T-helper 17 cell (primary cell): ENCODE results near the gene SMCHD1. TPM values are rescaled to one million over a fixed set of nuclear protein-coding genes. Genes with fewer than 3 reads are reported as not detected.
A peak's percentile ranks its signal among the peaks of the same experiment; 100 is the strongest.
"Not testable (repeated sequence)": the region's sequence is repeated elsewhere in the genome, so short reads cannot be mapped to it uniquely, and the experiment has no call there.

Experiments used
- ATAC-seq: fragments of 150-1000 bp; cut with Tn5 transposase; 2 replicates; pipeline ENCODE4 v1.10.0; 2021; ENCODE audit warnings: mild to moderate bottlenecking, moderate library complexity
- DNase-seq, 3 donors: peaks; one replicate each; pipeline versions ENCODE4 v3.0.0 to v3.0.0-alpha.2; 2020 to 2021
- H3K9me3 ChIP-seq: one replicate; pipeline ENCODE4 v1.7.0; 2013; ENCODE audit warnings: low read length, mild to moderate bottlenecking; ENCODE audit not compliant: control insufficient read depth, poor library complexity, severe bottlenecking
- H3K27ac Mint-ChIP-seq: one replicate; pipeline ENCODE4 v1.8.0; 2022; ENCODE audit warnings: mild to moderate bottlenecking, moderate library complexity, mixed read lengths
- H3K27me3 Mint-ChIP-seq: one replicate; pipeline ENCODE4 v1.8.0; 2022; ENCODE audit warnings: mixed read lengths
- H3K36me3 Mint-ChIP-seq: one replicate; pipeline ENCODE4 v1.8.0; 2022; ENCODE audit warnings: low read depth, mixed read lengths
- H3K4me1 Mint-ChIP-seq: one replicate; pipeline ENCODE4 v1.8.0; 2022; ENCODE audit warnings: mild to moderate bottlenecking, mixed read lengths
- H3K4me3 Mint-ChIP-seq: one replicate; pipeline ENCODE4 v1.8.0; 2022; ENCODE audit warnings: mild to moderate bottlenecking, moderate library complexity, mixed read lengths
- total RNA-seq, 4 donors: library from RNA in 2 of 4; stranded (reverse) in 2 of 4; gene quantifications; one replicate each; pipeline ENCODE4 v1.2.3 and lab custom pipeline; 2022 to 2026

SMCHD1 gene
- total RNA-seq, 2 donors from 2014 or later: 288 to 316 TPM

- DNase-seq: no peak
- ATAC-seq: no peak
- Mint-ChIP-seq H3K27me3 (peaks cover 22% of the 10 kb centered on the region), H3K36me3 (no peaks in the 10 kb centered on the region), H3K4me3 (no peak overlapping the region), H3K27ac (no peak overlapping the region), H3K4me1 (peaks cover 16% of the 10 kb centered on the region)
- H3K9me3 ChIP-seq: no peaks in the 10 kb centered on the region
Measured at GRCh38 chr18:2845172-2845571, 189.6 kb downstream of the SMCHD1 start.

GRCh38 chr18:2846636-2847316 is 191.2 kb downstream of the SMCHD1 start, which contains the start of gene EMILIN2:
Gene EMILIN2 (plus strand): TSS chr18:2847006. CDS start chr18:2847189, 183 bp downstream.
- H3K9me3 ChIP-seq: no peaks in the 10 kb centered on the region
- H3K27ac Mint-ChIP-seq: no peak within 1 kb of the TSS
- peaks cover 16% of the 10 kb centered on the region for H3K4me1 Mint-ChIP-seq
- no peaks in the 10 kb centered on the region for H3K36me3 Mint-ChIP-seq
- DNase-seq: peak in 2 of 3 donors; percentile 12 to 24
- peaks cover 37% of the 10 kb centered on the region for H3K27me3 Mint-ChIP-seq
- ATAC-seq: peak; percentile 63
- peak within 1 kb of the TSS; percentile 93 for H3K4me3 Mint-ChIP-seq

GRCh38 chr18:2847317-2848246 is 192.1 kb downstream of the SMCHD1 start:
- ATAC-seq (peak; percentile 68), DNase-seq (peak in 2 of 3 donors; percentile 13 to 15)
- no peaks in the 10 kb centered on the region for H3K9me3 ChIP-seq
- H3K36me3 Mint-ChIP-seq: no peaks in the 10 kb centered on the region
- H3K4me1 Mint-ChIP-seq: peaks cover 16% of the 10 kb centered on the region
- peaks cover 45% of the 10 kb centered on the region for H3K27me3 Mint-ChIP-seq
- peak overlapping the region; percentile 90 for H3K4me3 Mint-ChIP-seq
- H3K27ac Mint-ChIP-seq: no peak overlapping the region

- no peak for ATAC-seq
Measured at GRCh38 chr18:2848247-2849246, 193.0 kb downstream of the SMCHD1 start.

GRCh38 chr18:2850816-2851215 is 195.3 kb downstream of the SMCHD1 start:
- Mint-ChIP-seq H3K36me3 (no peaks in the 10 kb centered on the region), H3K27ac (no peak overlapping the region), H3K4me1 (peaks cover 18% of the 10 kb centered on the region), H3K27me3 (peaks cover 60% of the 10 kb centered on the region), H3K4me3 (no peak overlapping the region)
- ATAC-seq (no peak), DNase-seq (no peak)
- no peaks in the 10 kb centered on the region for H3K9me3 ChIP-seq

More at GRCh38 chr18:2848247-2849246, 193.0 kb downstream of the SMCHD1 start:
- peaks cover 16% of the 10 kb centered on the region for H3K4me1 Mint-ChIP-seq
- H3K4me3 Mint-ChIP-seq: peak overlapping the region; percentile 90
- H3K27me3 Mint-ChIP-seq: peaks cover 54% of the 10 kb centered on the region
- no peak for DNase-seq
- no peaks in the 10 kb centered on the region for H3K36me3 Mint-ChIP-seq
- H3K9me3 ChIP-seq: no peaks in the 10 kb centered on the region
- H3K27ac Mint-ChIP-seq: no peak overlapping the region

- H3K27me3 Mint-ChIP-seq: peaks cover 53% of the 10 kb centered on the region
- ATAC-seq: no peak
Measured at GRCh38 chr18:2851771-2852170, 196.2 kb downstream of the SMCHD1 start.

GRCh38 chr18:2852460-2852859 is 196.9 kb downstream of the SMCHD1 start:
- Mint-ChIP-seq H3K27me3 (peaks cover 53% of the 10 kb centered on the region), H3K4me1 (peaks cover 19% of the 10 kb centered on the region)
- not testable (repeated sequence) for H3K27ac Mint-ChIP-seq, DNase-seq, ATAC-seq, H3K9me3 ChIP-seq, H3K4me3 Mint-ChIP-seq, H3K36me3 Mint-ChIP-seq

More at GRCh38 chr18:2851771-2852170, 196.2 kb downstream of the SMCHD1 start:
- Mint-ChIP-seq H3K4me3 (no peak overlapping the region), H3K4me1 (peaks cover 17% of the 10 kb centered on the region), H3K27ac (no peak overlapping the region), H3K36me3 (no peaks in the 10 kb centered on the region)
- no peak for DNase-seq
- H3K9me3 ChIP-seq: no peaks in the 10 kb centered on the region

- H3K4me1 Mint-ChIP-seq: peaks cover 12% of the 10 kb centered on the region
- no peak for DNase-seq
- H3K27ac Mint-ChIP-seq: no peak overlapping the region
- no peak for ATAC-seq
- H3K4me3 Mint-ChIP-seq: no peak overlapping the region
- H3K9me3 ChIP-seq: no peaks in the 10 kb centered on the region
- no peaks in the 10 kb centered on the region for H3K36me3 Mint-ChIP-seq
- H3K27me3 Mint-ChIP-seq: peaks cover 50% of the 10 kb centered on the region
Measured at GRCh38 chr18:2853173-2853925, 197.8 kb downstream of the SMCHD1 start.

GRCh38 chr18:2853926-2854664 is 198.6 kb downstream of the SMCHD1 start:
- Mint-ChIP-seq H3K4me1 (peaks cover 8% of the 10 kb centered on the region), H3K27me3 (peaks cover 46% of the 10 kb centered on the region), H3K4me3 (no peak overlapping the region), H3K36me3 (no peaks in the 10 kb centered on the region), H3K27ac (no peak overlapping the region)
- no peaks in the 10 kb centered on the region for H3K9me3 ChIP-seq
- DNase-seq (no peak), ATAC-seq (no peak)
